Neural cell (in vitro differentiated cells): Measurements from ENCODE around the gene CRTC3. TPM values are rescaled to one million over a fixed set of nuclear protein-coding genes. Genes with fewer than 3 reads are reported as not detected.

Source experiments
- H2AFZ ChIP-seq: fragments of 200-600, 300-800 bp; sonication (generic), shearing (Covaris generic); 2 replicates; pipeline ENCODE4 v1.6.0; 2014; ENCODE audit warnings: low read depth, mild to moderate bottlenecking, antibody characterized with exemption, low read length, moderate library complexity
- H3F3A ChIP-seq: fragments of 200-600 bp; shearing (Covaris generic); 2 replicates; pipeline ENCODE4 v1.6.1; 2016; ENCODE audit warnings: mild to moderate bottlenecking, moderate library complexity, mixed read lengths, antibody characterized with exemption, low read length; ENCODE audit not compliant: insufficient read depth, poor library complexity, severe bottlenecking
- H3K27ac ChIP-seq: fragments of 200-600, 300-800 bp; sonication (generic), shearing (Covaris generic); 2 replicates; pipeline ENCODE4 v1.5.1; 2014; ENCODE audit warnings: mild to moderate bottlenecking, low read length, moderate library complexity
- H3K27me3 ChIP-seq: fragments of 300-800, 200-600 bp; sonication (generic), shearing (Covaris generic); 2 replicates; pipeline ENCODE4 v1.6.0; 2014; ENCODE audit warnings: mild to moderate bottlenecking, low read depth, low read length, moderate library complexity; ENCODE audit not compliant: insufficient read depth
- H3K36me3 ChIP-seq: fragments of 300-800, 200-600 bp; sonication (generic), shearing (Covaris generic); 2 replicates; pipeline ENCODE4 v1.5.1; 2014; ENCODE audit warnings: mild to moderate bottlenecking, antibody characterized with exemption, low read length, moderate library complexity; ENCODE audit not compliant: insufficient read depth
- H3K4me2 ChIP-seq: fragments of 300-800, 200-600 bp; sonication (generic), shearing (Covaris generic); 2 replicates; pipeline ENCODE4 v1.6.0; 2014; ENCODE audit warnings: mild to moderate bottlenecking, low read length
- H3K4me3 ChIP-seq: fragments of 300-800, 200-600 bp; sonication (generic), shearing (Covaris generic); 2 replicates; pipeline ENCODE4 v1.5.1; 2014; ENCODE audit warnings: mild to moderate bottlenecking, low read length, moderate library complexity
- H3K79me2 ChIP-seq: fragments of 200-600 bp; shearing (Covaris generic); replicated peaks from 2 replicates; pipeline ENCODE4 v1.6.0; 2014; ENCODE audit warnings: mild to moderate bottlenecking, low read length, moderate library complexity; ENCODE audit not compliant: insufficient read depth
- H3K9ac ChIP-seq: fragments of 300-800, 200-600 bp; sonication (generic), shearing (Covaris generic); 2 replicates; pipeline ENCODE4 v1.6.1; 2016; ENCODE audit warnings: mild to moderate bottlenecking, low read length, mixed read lengths
- H3K9me2 ChIP-seq: fragments of 200-600 bp; shearing (Covaris generic); 2 replicates; pipeline ENCODE4 v1.6.1; 2016; ENCODE audit warnings: mild to moderate bottlenecking, low read length, mixed read lengths; ENCODE audit not compliant: insufficient read depth
- H3K9me3 ChIP-seq: fragments of 200-600, 300-800 bp; sonication (generic), shearing (Covaris generic); 2 replicates; pipeline ENCODE4 v1.6.1; 2016; ENCODE audit warnings: mild to moderate bottlenecking, mixed run types, low read length, moderate library complexity, mixed read lengths
- H4K20me1 ChIP-seq: fragments of 200-600 bp; shearing (Covaris generic); 2 replicates; pipeline ENCODE4 v1.6.1; 2016; ENCODE audit warnings: mild to moderate bottlenecking, mixed run types; ENCODE audit not compliant: insufficient read depth
- EP300 ChIP-seq: fragments of 450-650 bp; conservative IDR thresholded peaks from 2 replicates; pipeline ENCODE4 v1.6.1; 2014; ENCODE audit warnings: antibody characterized with exemption, mild to moderate bottlenecking, moderate library complexity; ENCODE audit not compliant: poor library complexity, severe bottlenecking
- EZH2 ChIP-seq: fragments of 200-600, 300-800 bp; shearing (Covaris generic), sonication (generic); IDR thresholded peaks from 2 replicates; pipeline ENCODE4 v1.6.1; 2014; ENCODE audit warnings: antibody characterized with exemption, low read length, borderline replicate concordance, mild to moderate bottlenecking; ENCODE audit not compliant: insufficient read depth, poor library complexity, severe bottlenecking
- MXI1 ChIP-seq: fragments of 450-650 bp; conservative IDR thresholded peaks from 2 replicates; pipeline ENCODE4 v1.6.1; 2014; ENCODE audit warnings: antibody characterized with exemption, mild to moderate bottlenecking; ENCODE audit not compliant: poor library complexity, severe bottlenecking
- POLR2AphosphoS5 ChIP-seq: IDR thresholded peaks from 2 replicates; pipeline ENCODE4 v1.6.1; 2012
- RAD21 ChIP-seq: fragments of 450-650 bp; conservative IDR thresholded peaks from 2 replicates; pipeline ENCODE4 v1.6.1; 2014; ENCODE audit warnings: antibody characterized with exemption, mild to moderate bottlenecking, moderate library complexity
- REST ChIP-seq: IDR thresholded peaks from 2 replicates; pipeline ENCODE4 v1.6.1; 2012; ENCODE audit warnings: borderline replicate concordance
- SMC3 ChIP-seq: fragments of 450-650 bp; conservative IDR thresholded peaks from 2 replicates; pipeline ENCODE4 v1.6.1; 2014; ENCODE audit warnings: antibody characterized with exemption, mild to moderate bottlenecking, moderate library complexity; ENCODE audit not compliant: poor library complexity
- TAF1 ChIP-seq: IDR thresholded peaks from 2 replicates; pipeline ENCODE4 v1.6.1; 2012; ENCODE audit warnings: low read depth
- polyA plus RNA-seq: library from polyadenylated mRNA; depleted of rRNA; stranded (reverse); fragments of >200 nt; gene quantifications from 2 replicates; pipeline ENCODE4 v1.2.3, GENCODE V29; 2014
- TF ChIP-seq, protein P1 (sequence below): fragments of 450-650 bp; IDR thresholded peaks from 2 replicates; pipeline ENCODE4 v1.5.1; 2014; ENCODE audit warnings: antibody characterized with exemption, mild to moderate bottlenecking, moderate library complexity; ENCODE audit not compliant: poor library complexity, severe bottlenecking

The CRTC3 gene
- polyA plus RNA-seq, 1 donor from 2014 or later, result 5.5 TPM

DNA sequence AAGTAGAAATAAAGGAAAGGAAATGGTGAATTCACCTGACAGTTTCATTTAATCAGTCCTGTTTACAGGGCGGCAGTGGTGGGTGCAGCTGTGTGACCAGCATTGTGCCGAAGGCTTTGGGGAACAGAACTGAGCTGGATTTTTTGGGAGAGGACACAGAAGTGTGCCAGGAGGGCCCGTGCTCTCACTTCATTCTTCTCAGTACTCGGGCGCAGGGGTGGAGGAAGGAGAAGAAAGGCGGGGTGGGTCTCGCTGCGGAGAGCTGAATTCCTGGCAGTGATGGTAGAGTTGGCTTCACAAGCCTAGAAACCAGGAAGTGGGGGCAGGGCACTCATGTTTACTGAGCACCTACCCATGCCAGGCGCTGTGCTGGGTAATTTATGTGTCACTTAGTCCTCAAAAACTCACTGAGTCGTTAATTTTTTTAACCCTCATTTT, 64.6 kb downstream of the CRTC3 start:
- no peak for TF ChIP-seq POLR2AphosphoS5
- TF ChIP-seq, protein P1, sequence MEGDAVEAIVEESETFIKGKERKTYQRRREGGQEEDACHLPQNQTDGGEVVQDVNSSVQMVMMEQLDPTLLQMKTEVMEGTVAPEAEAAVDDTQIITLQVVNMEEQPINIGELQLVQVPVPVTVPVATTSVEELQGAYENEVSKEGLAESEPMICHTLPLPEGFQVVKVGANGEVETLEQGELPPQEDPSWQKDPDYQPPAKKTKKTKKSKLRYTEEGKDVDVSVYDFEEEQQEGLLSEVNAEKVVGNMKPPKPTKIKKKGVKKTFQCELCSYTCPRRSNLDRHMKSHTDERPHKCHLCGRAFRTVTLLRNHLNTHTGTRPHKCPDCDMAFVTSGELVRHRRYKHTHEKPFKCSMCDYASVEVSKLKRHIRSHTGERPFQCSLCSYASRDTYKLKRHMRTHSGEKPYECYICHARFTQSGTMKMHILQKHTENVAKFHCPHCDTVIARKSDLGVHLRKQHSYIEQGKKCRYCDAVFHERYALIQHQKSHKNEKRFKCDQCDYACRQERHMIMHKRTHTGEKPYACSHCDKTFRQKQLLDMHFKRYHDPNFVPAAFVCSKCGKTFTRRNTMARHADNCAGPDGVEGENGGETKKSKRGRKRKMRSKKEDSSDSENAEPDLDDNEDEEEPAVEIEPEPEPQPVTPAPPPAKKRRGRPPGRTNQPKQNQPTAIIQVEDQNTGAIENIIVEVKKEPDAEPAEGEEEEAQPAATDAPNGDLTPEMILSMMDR, result no peak
- no peak for TF ChIP-seq REST
- no peak for TF ChIP-seq MXI1
- TF ChIP-seq TAF1, result no peak
- no peak for TF ChIP-seq EP300
- TF ChIP-seq SMC3, result no peak
- TF ChIP-seq RAD21, result no peak
- no peak for TF ChIP-seq EZH2
- no peaks in the 10 kb centered on the region for H3K36me3 ChIP-seq
- H3K4me3 ChIP-seq, result no peak overlapping the region
- H3K4me2 ChIP-seq, result no peak overlapping the region
- H3K27ac ChIP-seq, result no peak overlapping the region
- H3K9me2 ChIP-seq, result no peaks in the 10 kb centered on the region
- H2AFZ ChIP-seq, result no peak overlapping the region
- H3K27me3 ChIP-seq, result no peaks in the 10 kb centered on the region
- H3K79me2 ChIP-seq, result no peaks in the 10 kb centered on the region
- H4K20me1 ChIP-seq, result no peaks in the 10 kb centered on the region
- no peaks in the 10 kb centered on the region for H3F3A ChIP-seq
- H3K9ac ChIP-seq, result no peak overlapping the region
- no peaks in the 10 kb centered on the region for H3K9me3 ChIP-seq

- H3K4me3 ChIP-seq, result no peak overlapping the region
- H3K36me3 ChIP-seq, result no peaks in the 10 kb centered on the region
- H3F3A ChIP-seq, result no peaks in the 10 kb centered on the region
- H3K9me3 ChIP-seq, result no peaks in the 10 kb centered on the region
- H3K27ac ChIP-seq, result no peak overlapping the region
- no peaks in the 10 kb centered on the region for H4K20me1 ChIP-seq
- no peaks in the 10 kb centered on the region for H3K9me2 ChIP-seq
- H3K4me2 ChIP-seq, result no peak overlapping the region
- no peak overlapping the region for H3K9ac ChIP-seq
- no peak overlapping the region for H2AFZ ChIP-seq
- no peaks in the 10 kb centered on the region for H3K79me2 ChIP-seq
- no peaks in the 10 kb centered on the region for H3K27me3 ChIP-seq
- TF ChIP-seq REST, result no peak
- no peak for TF ChIP-seq EP300
These were observed 66.0 kb downstream of the CRTC3 start for GRCh38 chr15:90595763-90596155.
